NCI-H82 (cell line): ENCODE measurements around the gene PPM1F.

ENCODE experiments used
- DNase-seq: peaks from one replicate; lab custom pipeline; 2025; lab: John Stamatoyannopoulos, UW

PPM1F gene

GRCh38 chr22:21975273-21975672 is 22.6 kb upstream of the PPM1F start:
- DNase-seq = no peak

DNA sequence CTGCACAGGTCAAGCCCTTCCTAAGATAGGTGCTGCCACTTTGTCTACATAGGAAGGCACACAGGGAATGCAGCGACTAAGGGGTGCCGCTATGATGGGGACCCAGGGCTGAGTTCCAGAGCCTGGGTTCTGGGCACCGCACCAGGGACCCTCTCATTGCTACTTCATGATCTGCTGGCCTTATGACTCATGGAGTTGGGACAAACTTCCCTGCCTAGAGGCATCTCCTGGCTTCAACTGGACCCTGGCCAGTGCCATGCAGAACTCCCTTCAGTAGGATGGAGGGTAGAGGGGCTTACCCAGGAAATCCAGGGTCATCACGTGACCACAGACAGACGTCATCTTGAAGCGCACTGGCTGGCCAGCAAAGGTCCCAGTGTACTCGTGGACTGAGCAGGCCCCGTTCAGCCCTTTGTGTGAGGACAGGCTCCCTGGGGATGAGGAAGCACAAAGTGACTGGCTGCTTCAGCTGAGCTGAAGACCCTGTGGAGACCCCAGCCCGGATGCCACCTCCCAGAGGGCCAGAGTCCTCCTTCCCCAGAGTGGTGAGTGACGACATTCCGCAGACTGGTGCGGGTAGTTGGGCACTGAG is 21.5 kb upstream of the PPM1F start:
- no peak for DNase-seq

- no peak for DNase-seq
Measured at GRCh38 chr22:21972806-21973205, 20.2 kb upstream of the PPM1F start.

DNA sequence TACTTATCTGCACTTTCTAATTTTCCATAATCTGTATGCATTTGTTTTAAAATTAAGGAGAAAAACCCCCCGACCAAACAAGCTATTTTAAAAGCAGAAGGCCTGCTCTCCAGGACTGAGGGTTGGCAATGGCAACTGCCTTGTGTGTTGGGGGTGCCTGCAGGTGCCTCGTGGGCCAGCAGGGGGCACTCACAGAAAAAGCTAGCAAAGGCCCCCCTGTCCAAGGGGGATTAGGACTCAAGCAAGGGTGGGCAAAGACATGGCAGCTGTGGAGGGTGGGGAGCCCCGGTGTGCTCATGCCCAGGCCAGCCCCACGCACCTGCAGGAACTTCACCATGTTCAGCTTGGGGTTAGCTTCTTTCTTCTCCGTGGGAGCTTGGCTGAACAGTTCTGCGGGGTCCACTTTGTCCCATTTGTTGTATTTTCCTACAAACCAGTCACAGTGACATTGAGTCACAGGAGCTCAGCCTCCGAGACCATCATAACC is 19.7 kb upstream of the PPM1F start:
- peak; percentile 70 for DNase-seq

GRCh38 chr22:21971858-21972275 is 19.2 kb upstream of the PPM1F start:
- no peak for DNase-seq

DNA sequence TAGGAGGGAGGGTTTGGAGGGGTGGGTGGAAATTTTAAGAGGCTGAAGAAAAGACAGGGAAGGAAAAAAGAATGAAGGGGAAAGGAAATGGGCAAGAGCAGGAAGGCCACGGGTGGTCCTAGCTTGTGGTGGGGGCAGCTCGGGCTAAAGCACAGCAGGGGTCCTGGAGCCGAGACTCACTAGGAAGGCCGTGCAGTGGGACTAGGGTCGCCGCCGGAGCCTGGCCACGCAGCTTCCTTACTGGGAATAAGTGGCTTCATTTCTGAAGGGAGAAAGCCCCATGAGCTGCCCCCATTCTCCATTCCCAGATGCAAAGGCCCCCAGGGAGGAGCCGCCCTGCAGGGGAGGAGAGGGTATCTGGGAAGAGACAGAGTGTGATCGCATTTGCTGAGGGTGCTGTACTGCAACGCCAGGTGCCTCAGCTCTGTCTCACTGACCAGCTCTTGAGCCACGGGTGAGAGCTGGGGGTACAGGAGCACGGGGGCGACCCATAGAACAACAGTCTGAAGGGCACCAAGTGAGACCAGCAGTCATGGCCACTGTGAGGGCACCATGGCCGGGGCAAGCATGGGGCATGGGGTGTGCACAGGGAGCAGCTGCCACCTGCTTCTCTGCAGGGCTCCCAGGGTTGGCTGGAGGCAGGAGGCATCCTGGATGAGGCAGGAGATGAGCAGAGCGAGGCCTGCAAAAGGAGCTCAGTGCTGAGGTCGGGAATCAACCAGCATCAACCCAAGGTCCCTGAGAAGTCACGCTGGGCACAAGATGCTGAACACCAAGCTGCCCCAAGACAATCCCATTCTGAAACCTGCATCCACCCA is 18.4 kb upstream of the PPM1F start:
- DNase-seq = no peak

DNA sequence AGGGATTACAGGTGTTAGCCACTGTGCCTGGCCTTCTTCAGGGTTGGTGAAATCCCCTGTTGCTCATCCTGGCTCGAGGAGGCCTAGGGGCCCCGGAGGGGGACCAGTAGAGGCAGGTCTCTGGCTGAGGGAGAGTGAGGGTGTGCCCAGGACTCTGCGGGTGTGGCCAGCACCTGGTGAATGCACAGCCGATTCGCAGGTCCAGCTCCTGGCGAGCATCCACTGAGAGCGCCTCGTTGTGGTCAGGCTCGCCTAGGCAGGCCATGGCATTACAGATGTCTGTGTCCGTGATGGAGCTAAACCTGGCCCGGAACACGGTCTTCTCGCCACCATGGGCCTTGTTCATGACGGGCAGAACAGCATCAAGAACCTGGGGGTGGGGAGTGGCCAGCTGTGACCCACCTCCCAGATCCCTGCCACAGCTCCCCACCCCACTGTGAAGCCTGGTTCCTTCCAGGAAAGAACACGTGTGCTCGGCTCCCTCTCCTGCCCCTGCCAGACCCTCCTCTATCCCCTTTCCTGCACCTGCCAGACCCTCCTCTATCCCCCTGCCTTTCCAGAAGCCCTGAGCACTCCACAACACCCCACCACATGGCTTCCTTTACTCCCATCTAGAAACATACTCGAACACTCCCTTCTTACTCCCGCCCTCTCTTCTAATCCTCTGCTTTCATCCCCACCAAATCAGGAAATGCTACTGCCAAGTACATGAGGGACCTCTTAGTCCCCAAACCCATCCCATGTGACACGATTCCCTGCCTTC is 17.6 kb upstream of the PPM1F start:
- no peak for DNase-seq

DNA sequence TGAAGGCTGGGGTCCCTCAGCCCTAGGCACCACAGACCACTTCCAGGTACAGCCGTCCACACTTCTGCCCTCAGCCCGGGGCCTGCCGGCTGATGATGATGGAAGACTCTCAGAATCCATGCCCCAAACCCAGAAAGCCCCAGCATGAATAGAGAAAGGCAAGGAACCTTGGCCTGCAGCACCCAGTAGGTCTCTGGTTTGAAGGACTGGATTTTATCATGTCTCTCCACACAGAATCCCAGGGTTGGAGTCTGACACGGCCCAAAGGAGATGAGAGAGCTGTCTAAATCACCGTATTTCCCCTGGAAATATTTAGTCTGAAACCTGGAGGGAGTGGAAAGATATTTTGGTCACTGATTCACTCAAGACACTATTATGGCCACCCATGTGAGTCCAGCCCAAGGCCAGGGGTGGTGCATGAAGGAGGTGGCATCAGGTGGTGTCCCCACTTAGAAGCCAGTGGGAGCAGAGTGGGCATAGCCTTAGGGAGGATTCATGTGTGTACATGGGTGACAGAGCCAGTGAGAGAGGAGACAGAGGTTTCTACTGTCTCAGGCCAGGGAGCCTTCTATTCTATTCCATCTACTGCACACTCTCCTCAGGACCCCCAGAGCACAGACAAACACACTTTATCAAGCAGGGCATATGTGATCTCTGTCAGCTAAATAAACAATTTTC is 15.9 kb upstream of the PPM1F start:
- no peak for DNase-seq

DNA sequence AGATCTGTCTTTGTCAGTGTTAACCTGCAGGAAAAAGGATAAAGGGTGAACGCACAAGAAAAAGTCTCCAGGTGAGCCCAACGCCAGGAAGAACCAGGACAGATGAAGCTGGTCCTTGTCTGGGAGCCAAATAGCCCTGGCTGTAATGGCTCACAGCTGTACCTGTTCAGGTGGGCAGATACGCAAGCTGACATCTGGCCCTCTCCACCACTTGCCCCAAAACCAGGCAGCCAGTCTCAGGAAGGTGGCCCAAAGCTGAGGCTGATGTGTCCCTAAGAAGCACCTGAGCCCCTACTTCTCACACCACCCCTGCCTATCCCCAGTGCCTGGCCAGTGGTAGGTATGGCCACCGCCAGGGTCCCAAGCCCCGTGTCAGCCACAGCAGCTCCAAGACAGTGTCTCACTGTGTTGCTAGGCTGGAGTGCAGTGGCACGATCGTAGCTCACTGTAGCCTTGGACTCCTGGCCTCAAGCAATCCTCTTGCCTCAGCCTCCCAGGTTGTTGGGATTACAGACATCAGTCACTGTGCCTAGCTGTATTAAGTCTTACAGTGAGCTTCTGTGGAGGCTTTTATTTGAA is 15.1 kb upstream of the PPM1F start:
- DNase-seq = no peak

DNA sequence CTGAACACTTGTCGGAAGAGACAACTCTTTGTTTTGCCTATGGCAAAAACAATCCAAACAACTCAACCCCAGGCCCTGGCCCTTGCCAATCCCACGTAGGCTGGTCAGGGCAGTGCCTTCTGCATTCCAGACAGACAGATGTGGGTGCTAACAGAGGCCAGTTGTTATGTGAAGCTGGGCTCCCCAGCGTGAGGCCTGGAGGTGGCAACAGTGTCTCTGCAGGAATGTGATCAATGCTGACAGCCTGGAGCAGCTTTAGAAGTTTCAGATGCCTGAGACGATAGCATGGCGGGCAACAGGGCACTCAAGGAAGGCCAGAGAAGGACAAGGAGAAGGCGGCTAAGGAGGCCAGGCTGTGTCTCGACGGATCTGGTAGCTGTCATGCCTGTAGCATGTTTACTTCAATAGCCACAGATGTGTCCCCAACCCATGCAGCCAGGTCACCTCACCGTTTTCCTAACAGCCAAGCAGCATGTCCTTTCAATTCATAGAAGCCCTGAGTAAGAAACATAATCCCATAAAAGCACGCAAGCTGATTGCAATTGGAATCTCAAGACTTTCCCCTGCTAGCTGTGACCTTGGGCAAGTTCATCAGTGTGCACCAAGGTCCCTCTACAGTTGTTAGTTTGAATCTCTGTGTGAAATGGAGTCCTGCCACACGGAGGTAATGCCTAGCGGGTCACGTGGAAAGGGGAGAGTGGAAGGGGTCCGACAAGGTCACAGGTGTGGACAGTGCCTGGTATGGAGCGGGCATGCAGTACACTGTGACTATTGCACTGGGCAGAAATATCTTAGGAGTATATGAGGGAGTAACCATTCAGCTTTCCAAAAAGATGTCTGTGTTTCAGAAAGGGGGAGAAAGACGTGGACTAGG is 14.2 kb upstream of the PPM1F start:
- DNase-seq = no peak

- no peak for DNase-seq
Measured at GRCh38 chr22:21965762-21966288, 13.2 kb upstream of the PPM1F start.

- DNase-seq = no peak
Measured at GRCh38 chr22:21964918-21965484, 12.4 kb upstream of the PPM1F start.

GRCh38 chr22:21964234-21964633 is 11.6 kb upstream of the PPM1F start:
- DNase-seq = no peak

DNA sequence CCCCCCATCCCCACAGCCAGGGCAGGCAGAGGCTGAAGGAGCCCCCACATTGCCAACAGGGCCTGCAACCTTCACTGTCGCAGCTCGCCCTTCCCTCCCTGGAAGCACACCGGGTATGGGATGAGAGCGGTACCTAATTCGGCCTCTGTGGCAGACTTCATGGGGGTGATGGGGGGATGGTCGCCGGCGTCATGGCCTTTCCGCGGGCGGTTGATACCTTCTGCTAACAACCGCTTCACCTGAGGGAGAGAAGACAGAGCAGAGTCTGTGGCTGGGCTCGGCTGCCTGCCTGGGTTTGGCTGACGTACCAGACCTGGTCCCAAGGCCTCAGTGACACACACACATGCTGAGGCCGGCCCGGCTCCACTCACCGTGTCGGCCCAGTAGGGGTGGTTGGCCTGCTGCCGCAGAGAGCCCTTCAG is 11.2 kb upstream of the PPM1F start:
- DNase-seq = no peak

DNA sequence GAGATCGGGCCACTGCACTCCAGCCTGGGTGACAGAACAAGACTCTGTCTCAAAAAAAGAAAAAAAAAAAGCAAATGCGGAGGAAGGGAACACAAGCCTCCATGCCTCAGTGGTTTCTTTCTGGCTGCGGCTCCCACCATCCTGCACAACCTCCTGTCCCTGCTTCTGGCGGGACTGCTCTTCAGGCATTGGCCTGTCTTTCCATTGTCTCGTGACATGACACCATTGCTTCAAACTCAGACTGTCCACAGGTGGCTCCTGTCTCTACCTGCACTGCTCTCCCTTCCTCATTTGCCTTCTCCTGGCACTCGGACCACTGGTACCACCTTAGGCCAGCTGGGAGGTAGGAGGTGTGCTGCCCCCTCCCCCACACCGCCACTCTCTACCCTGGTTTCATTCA is 10.6 kb upstream of the PPM1F start:
- no peak for DNase-seq

DNA sequence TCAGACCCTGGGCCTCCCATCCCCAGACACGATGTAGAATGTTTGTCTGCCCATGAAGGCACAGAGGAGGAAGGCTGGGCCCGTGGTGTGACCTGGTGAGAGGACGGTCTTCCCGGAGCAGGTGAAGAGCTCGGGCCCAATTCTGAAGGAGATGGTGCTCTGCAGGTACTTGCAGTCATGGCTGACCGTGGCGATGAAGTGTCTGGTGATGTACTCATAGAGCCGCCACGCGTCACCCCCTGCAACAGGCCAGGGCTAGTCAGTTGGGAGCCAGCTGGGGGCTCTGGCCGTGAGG is 10.0 kb upstream of the PPM1F start:
- no peak for DNase-seq

DNA sequence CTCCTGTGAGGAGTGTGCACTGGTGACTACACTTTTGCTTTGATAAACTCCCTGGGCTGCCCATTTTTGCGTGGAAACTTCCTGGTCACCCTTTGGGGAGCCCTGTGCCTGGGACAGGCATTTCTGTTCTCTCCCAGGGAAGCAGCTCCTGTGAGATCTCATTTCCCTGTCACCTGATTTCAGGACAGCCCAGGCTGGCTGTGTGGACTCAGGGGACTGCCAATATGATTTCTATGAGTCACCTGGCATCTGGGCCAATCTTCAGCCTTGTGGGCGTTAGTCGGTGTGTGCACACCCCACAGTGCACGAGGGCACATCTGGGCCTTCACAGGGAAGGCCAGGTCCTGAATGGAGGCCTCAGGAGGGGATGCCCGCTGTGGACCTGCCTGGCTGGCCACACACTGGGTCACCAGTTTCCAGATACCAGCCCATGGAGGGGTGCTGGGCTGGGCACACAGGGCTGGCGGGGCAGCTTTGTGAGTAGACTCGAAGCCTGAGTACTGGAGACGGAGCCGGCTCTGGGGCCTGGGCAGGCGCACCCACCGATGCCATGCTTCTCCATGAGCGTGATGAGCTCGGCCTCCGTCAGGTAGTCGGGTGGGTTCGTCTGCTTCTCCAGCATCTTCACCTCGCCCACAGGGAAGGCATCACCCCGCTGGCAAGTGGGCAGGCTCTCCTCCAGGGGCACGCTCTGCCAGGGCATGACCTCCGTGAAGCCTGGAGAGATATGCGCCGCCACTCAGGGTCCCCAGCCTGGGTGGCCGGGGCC is 9.4 kb upstream of the PPM1F start:
- no peak for DNase-seq

DNA sequence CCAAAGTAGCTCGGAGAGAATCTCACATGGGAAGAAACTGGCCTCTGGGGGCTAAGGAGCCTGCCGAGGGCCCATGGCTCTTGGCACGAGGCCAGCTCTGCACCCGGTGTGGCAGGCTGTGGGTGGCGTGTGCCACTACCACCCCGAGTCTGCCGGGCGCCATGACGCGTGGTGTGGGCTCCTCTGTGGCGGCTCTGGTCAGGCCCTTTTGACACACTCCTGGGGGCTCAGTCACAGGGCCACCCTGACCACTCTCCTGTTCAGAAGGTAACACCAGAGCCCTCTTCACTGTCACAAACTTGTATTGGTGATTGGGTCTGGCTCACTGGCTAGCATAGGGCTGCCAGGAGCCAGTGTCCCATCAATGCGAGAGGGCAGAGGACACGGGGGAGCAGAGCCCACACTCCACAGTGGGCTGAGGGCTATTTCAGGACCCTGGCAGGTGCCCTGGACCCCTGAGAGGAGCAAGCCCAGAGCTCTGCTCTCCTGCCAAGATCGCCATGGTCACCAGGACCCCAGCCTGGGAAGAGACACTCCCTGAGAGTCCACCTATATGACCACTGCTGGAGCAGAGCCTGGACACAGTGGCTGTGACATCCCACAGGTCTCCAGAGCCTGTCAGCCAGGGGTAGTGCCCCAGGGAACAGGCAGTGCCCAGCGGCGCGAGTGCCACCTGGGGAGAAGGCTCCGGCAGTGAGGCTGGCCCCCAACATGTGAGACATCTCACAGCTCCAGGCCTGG is 8.6 kb upstream of the PPM1F start:
- no peak for DNase-seq
